NCI-H510A treated with DMSO at 0.1 percent for 48 hours (cell line): Measurements from ENCODE around the gene VPS51.
"Not testable (repeated sequence)": the region's sequence is repeated elsewhere in the genome, so short reads cannot be mapped to it uniquely, and the experiment has no call there.

Experiments
- DNase-seq: peaks from one replicate; lab custom pipeline; 2025; lab: John Stamatoyannopoulos, UW

The VPS51 gene

GRCh38 chr11:65134240-65134951, 38.4 kb downstream of the VPS51 start, which contains the start of gene SYVN1:
Gene SYVN1 (minus strand): TSS chr11:65134519. CDS start chr11:65133601, 918 bp downstream.
- DNase-seq, result peak; percentile 94

DNA sequence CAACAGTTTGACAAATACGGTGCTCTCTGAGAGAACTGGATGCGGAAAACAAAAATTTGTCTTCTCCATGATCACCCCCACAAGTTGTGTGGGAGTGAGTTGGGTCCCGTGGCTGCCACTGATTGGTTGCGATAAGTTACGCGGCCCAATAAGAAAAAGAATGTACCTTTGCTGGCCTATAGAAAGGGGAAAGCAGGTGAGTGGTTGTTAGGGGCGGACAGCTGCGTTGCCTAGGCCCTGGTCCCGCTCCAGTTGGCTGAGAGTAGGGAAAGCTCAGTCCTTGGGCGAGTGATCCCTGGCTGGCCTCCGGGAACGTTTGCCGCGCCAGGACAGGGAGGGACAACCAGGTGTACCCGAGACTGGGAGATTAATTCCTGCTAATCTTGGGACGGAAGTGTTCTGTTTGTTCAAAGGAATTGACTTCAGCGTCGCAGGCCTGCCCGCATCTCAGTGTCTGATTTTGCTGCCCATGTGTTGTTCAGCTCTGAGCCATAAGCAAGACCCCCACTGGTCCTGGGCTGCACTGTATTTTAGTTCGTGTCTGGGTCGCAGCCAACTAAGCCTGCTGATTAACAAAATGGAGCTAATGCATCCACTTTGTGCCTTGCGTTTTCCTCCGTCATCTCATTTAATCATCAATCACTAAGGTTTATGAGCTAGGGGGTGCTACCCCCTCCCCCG, 39.1 kb downstream of the VPS51 start:
- peak; percentile 99 for DNase-seq

DNA sequence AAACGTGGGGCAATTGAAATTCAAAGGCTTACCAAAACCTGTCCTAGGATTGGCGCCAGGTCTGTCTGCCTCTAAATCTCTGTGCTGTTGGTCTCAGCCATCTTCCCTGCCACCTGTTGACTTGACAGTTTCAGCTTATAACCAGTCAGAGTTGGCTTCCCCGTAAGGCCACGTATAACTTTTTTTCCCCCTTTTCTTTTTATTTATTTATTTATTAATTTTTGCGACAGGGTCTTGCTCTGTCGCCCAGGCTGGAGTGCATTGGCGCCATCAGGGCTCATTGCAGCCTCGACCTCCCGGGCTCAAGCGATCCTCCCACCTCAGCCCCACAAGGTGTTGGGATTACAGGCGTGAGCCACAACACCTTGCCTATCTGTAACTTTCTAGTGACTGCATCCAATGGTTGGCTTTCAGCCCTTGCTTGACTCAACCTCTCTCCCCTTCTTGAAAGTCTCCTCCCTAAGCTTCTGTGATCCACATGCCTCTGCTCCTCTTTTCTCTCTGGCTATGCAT, 39.7 kb downstream of the VPS51 start:
- DNase-seq, result no peak

DNA sequence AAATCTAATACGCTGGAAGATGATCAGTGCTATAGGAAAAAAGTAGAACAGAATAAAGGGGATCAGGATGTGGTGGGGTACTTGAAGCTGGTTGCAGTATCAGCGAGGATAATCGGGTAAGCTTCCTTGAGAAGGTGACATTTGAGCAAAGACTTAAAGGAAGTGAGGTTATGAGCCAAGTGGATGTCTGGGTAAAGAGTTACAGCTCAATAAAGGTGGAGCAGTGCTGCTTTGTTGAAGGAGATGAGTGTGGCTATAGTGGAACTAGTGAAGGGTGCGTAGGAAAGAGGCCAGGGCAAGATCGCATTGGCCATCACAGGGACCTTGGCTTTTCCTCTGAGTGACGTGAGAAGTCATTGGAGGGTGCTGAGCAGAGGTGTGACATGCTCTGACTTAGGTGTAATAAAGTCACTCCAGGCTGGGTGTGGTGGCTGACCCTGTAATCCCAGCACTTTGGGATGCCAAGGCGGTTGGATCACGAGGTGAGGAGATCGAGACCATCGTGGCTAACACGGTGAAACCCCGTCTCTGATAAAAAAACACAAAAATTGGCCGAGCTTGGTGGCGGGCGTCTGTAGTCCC, 40.6 kb downstream of the VPS51 start:
- no peak for DNase-seq

- no peak for DNase-seq
Measured at GRCh38 chr11:65141896-65142494, 46.0 kb downstream of the VPS51 start.

GRCh38 chr11:65147352-65148075, 51.5 kb downstream of the VPS51 start:
- DNase-seq, result no peak

GRCh38 chr11:65148657-65149056, 52.6 kb downstream of the VPS51 start:
- DNase-seq, result no peak

- DNase-seq, result not testable (repeated sequence)
Measured at GRCh38 chr11:65150131-65150508, 54.1 kb downstream of the VPS51 start.

DNA sequence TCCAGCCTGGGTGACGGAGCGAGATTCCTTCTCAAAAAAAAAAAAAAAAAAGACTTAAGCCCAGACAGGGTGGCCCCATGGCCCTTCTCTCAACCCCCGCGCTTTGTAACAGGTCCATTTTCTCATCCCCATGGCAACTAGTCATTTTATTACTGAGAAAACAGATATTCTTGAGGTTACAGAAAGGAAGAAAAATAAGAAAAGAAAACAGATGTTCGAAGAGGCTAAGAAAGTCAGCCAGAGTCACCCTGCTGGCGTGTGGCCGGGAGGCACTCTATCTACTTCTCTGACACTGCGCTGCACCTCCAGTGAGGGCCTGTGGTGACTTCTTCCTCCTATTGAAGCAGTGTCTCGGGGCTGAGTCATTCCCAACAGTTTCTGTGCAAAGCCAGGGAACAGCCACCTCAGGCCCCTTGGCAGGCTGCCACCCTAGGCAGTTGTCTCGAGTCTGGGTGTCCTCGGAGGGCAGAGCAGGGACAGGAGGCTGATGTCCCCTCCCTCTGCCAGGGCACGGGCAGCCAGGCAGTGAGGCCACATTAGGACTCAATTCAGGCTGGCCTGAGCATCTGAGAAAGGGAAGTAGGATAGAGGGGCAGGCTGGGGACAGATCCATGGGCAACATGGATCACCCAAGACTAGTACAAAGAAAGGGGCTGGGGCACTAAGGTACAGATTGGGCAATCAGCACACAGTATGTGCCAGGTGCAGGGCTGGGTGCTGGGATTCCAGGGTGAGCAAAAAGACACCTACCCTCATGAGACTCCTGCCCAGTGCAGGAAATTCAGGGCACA, 54.7 kb downstream of the VPS51 start:
- DNase-seq, result peak; percentile 76

GRCh38 chr11:65151331-65151899, 55.4 kb downstream of the VPS51 start:
- no peak for DNase-seq

DNA sequence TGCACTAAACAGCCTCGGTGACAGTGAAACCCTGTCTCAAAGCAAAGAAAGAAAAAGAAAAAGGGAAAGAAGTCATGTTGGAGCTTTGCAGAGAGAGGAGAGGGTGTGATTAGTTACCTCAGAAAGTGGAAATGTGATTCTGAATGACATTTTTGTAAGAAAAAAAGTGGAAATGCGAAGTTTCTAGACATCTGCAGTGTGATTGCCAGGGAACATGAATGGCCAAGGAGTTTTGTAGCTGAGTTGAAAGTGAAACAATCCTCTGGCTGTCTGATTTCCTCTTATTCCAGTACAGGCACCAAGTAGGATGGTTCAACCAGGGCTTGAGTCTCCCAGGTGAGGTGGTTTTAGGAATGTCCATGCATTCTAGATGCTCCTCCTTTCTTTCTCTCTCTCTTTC, 56.1 kb downstream of the VPS51 start:
- no peak for DNase-seq

GRCh38 chr11:65156256-65156655, 60.2 kb downstream of the VPS51 start:
- no peak for DNase-seq

GRCh38 chr11:65156926-65157325, 60.9 kb downstream of the VPS51 start:
- DNase-seq, result no peak

- DNase-seq, result no peak
Measured at GRCh38 chr11:65157336-65157735, 61.3 kb downstream of the VPS51 start.

DNA sequence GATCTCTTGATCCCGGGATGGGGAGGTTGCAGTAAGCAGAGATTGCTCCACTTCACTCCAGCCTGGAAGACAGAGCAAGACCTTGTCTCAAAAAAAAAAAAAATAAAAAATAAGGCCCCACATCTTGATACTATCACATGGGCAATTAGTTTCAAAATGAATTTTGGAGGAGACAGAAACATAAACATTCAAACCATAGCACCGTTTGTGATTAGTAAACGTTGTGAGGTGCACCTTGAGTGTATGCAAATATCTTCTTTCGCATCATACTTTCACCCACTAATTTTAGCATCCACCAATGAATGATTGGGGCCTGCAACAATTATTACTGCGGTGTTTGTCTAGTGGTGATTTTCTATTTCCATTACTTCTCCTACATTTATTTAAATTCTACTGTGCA, 63.0 kb downstream of the VPS51 start:
- no peak for DNase-seq

GRCh38 chr11:65160643-65161042, 64.6 kb downstream of the VPS51 start:
- no peak for DNase-seq
